HCT116 (cell line): ENCODE data around the gene ELOF1. TPM values are rescaled to one million over a fixed set of nuclear protein-coding genes. Genes with fewer than 3 reads are reported as not detected.

Experiments used
- ATAC-seq: fragments of 200-7000 bp; cut with Tn5 transposase; 2 replicates; pipeline ENCODE4 v1.9.1; 2020; ENCODE audit warnings: mild to moderate bottlenecking, moderate library complexity
- BruUV-seq: library from RNA; stranded (reverse); fragments of 400-500 nt; replicated peaks from 2 replicates; lab custom pipeline; 2021; lab: Mats Ljungman, UMichigan
- CTCF ChIA-PET: fragments of 300-600 bp; sonication (Branson Sonifier 250); formaldehyde crosslinking; loops from one replicate; lab custom pipeline; 2021; ENCODE audit warnings: antibody characterized with exemption; lab: Charles Lee
- POLR2A ChIA-PET: fragments of 300-600, 350-600 bp; sonication (Branson Sonifier 250); formaldehyde crosslinking; loops from one replicate; lab custom pipeline; 2021; ENCODE audit warnings: antibody characterized with exemption; lab: Charles Lee
- RAD21 ChIA-PET, 2 experiments: fragments of 300-600 bp; sonication (Branson Sonifier 250); formaldehyde crosslinking; loops; one replicate each; lab custom pipeline; 2023; ENCODE audit warnings: low total read pairs in 2 of 2; ENCODE audit not compliant: uncharacterized antibody in 2 of 2, unreplicated experiment in 2 of 2, low non-redundant PET in 1 of 2; lab: Charles Lee
- DNase-seq: peaks from one replicate; pipeline ENCODE4 v3.0.0-alpha.2; 2010; ENCODE audit warnings: low read depth, low spot score
- H2AFZ ChIP-seq: fragments of 200-600 bp; shearing (Covaris generic), sonication (generic); 2 replicates; pipeline ENCODE4 v1.6.1; 2017; ENCODE audit warnings: low read depth, mixed run types, mixed read lengths, antibody characterized with exemption, low read length; ENCODE audit not compliant: poor library complexity, severe bottlenecking
- H3K27ac ChIP-seq: 2 replicates; pipeline ENCODE4 v1.5.1; 2012; ENCODE audit warnings: low read depth, low read length
- H3K27me3 ChIP-seq: fragments of 200-600 bp; sonication (generic); 2 replicates; pipeline ENCODE4 v1.6.1; 2016; ENCODE audit warnings: mixed run types, low read length, mixed read lengths; ENCODE audit not compliant: insufficient read depth
- H3K36me3 ChIP-seq, 2 experiments: fragments of 200-500 bp in 1 of 2; fragments of 200-600 bp in 1 of 2; sonication (Bioruptor generic) in 1 of 2; sonication (generic) in 1 of 2; 2 replicates each; pipeline versions ENCODE4 v1.5.1 to v1.6.1; 2014 to 2016; ENCODE audit warnings: low read length in 2 of 2, inconsistent platforms in 1 of 2, mixed read lengths in 1 of 2, mixed run types in 1 of 2; ENCODE audit not compliant: insufficient read depth in 2 of 2, control insufficient read depth in 1 of 2
- H3K4me1 ChIP-seq, 2 experiments: fragments of 200-600 bp in 1 of 2; sonication (generic) in 1 of 2; 2 replicates each; pipeline versions ENCODE4 v1.5.1 to v1.6.1; 2012 to 2017; ENCODE audit warnings: low read length in 2 of 2, inconsistent platforms in 1 of 2, mild to moderate bottlenecking in 1 of 2, mixed read lengths in 1 of 2, mixed run types in 1 of 2, moderate library complexity in 1 of 2; ENCODE audit not compliant: insufficient read depth in 2 of 2, control insufficient read depth in 1 of 2
- H3K4me2 ChIP-seq: fragments of 200-600 bp; sonication (generic); 2 replicates; pipeline ENCODE4 v1.6.1; 2017; ENCODE audit warnings: mixed run types, low read length, mixed read lengths
- H3K4me3 ChIP-seq, 2 experiments: fragments of 200-600 bp in 1 of 2; sonication (generic) in 1 of 2; replicated peaks in 1 of 2; 2 replicates each; pipeline ENCODE4 v1.5.1; 2011 to 2016; ENCODE audit warnings: low read length in 2 of 2, control low read depth in 1 of 2, low read depth in 1 of 2, mild to moderate bottlenecking in 1 of 2, mixed read lengths in 1 of 2, mixed run types in 1 of 2
- H3K79me2 ChIP-seq: fragments of 200-600 bp; sonication (generic); 2 replicates; pipeline ENCODE4 v1.6.1; 2017; ENCODE audit warnings: mild to moderate bottlenecking, mixed run types, low read length, moderate library complexity, mixed read lengths; ENCODE audit not compliant: insufficient read depth
- H3K9ac ChIP-seq: fragments of 200-600 bp; sonication (generic); 2 replicates; pipeline ENCODE4 v1.6.1; 2016; ENCODE audit warnings: low read length, mixed read lengths
- H3K9me2 ChIP-seq: fragments of 200-600 bp; sonication (generic), shearing (Covaris generic); 2 replicates; pipeline ENCODE4 v1.6.1; 2017; ENCODE audit warnings: mixed run types, mild to moderate bottlenecking, moderate library complexity; ENCODE audit not compliant: insufficient read depth
- H3K9me3 ChIP-seq, 2 experiments: fragments of 200-500 bp in 1 of 2; fragments of 200-600 bp in 1 of 2; sonication (Bioruptor generic) in 1 of 2; sonication (generic) in 1 of 2; 2 replicates each; pipeline ENCODE4 v1.6.1; 2014 to 2017; ENCODE audit warnings: low read length in 2 of 2, mixed read lengths in 2 of 2, inconsistent platforms in 1 of 2, low read depth in 1 of 2, mild to moderate bottlenecking in 1 of 2, mixed run types in 1 of 2, moderate library complexity in 1 of 2; ENCODE audit not compliant: control insufficient read depth in 1 of 2, insufficient read depth in 1 of 2
- H4K20me1 ChIP-seq: fragments of 200-600 bp; sonication (generic), shearing (Covaris generic); 2 replicates; pipeline ENCODE4 v1.6.1; 2017; ENCODE audit warnings: mixed run types, mild to moderate bottlenecking, moderate library complexity; ENCODE audit not compliant: insufficient read depth
- CBX3 ChIP-seq: IDR thresholded peaks from 2 replicates; pipeline ENCODE4 v1.6.1; 2012; ENCODE audit warnings: low read depth
- EGR1 ChIP-seq: IDR thresholded peaks from 2 replicates; pipeline ENCODE4 v1.6.1; 2012; ENCODE audit warnings: low read depth
- ELF1 ChIP-seq: IDR thresholded peaks from 2 replicates; pipeline ENCODE4 v1.6.1; 2012; ENCODE audit warnings: low read depth, borderline replicate concordance
- RAD21 ChIP-seq: IDR thresholded peaks from 2 replicates; pipeline ENCODE4 v1.6.1; 2012; ENCODE audit warnings: low read depth, mild to moderate bottlenecking
- SIN3A ChIP-seq: IDR thresholded peaks from 2 replicates; pipeline ENCODE4 v1.6.1; 2012; ENCODE audit warnings: low read depth
- TCF7L2 ChIP-seq: IDR thresholded peaks from 2 replicates; pipeline ENCODE4 v1.7.0; 2011; ENCODE audit warnings: borderline replicate concordance, inconsistent platforms; ENCODE audit not compliant: insufficient read depth, insufficient read length; ENCODE audit errors: extremely low read depth
- YY1 ChIP-seq: IDR thresholded peaks from 2 replicates; pipeline ENCODE4 v1.6.1; 2011; ENCODE audit warnings: low read length, low read depth, moderate library complexity, mild to moderate bottlenecking; ENCODE audit not compliant: insufficient replicate concordance; ENCODE audit errors: extremely low read depth
- intact Hi-C: fragments of 100-400 bp; cut with micrococcal nuclease; formaldehyde crosslinking; loops from 2 replicates; pipeline ENCODE4 v1.10.0; 2022
- total RNA-seq: library from RNA; stranded (reverse); gene quantifications from one replicate; pipeline ENCODE4 v1.2.1, GENCODE V29; 2021; ENCODE audit not compliant: unreplicated experiment
- TF ChIP-seq, protein P1 (sequence below): IDR thresholded peaks from 2 replicates; pipeline ENCODE4 v1.6.1; 2012
- TF ChIP-seq, protein P2 (sequence below): IDR thresholded peaks from 2 replicates; pipeline ENCODE4 v1.6.1; 2012
- TF ChIP-seq, protein P3 (sequence below), 3 experiments: fragments of 200-600 bp in 1 of 3; sonication (generic) in 1 of 3; IDR thresholded peaks in 2 of 3; conservative IDR thresholded peaks in 1 of 3; 2 replicates each; pipeline ENCODE4 v1.5.1; 2012 to 2017; ENCODE audit warnings: low read depth in 2 of 3, low read length in 2 of 3, antibody characterized with exemption in 1 of 3, borderline replicate concordance in 1 of 3, control low read depth in 1 of 3, mild to moderate bottlenecking in 1 of 3, mixed read lengths in 1 of 3, mixed run types in 1 of 3, moderate library complexity in 1 of 3; ENCODE audit not compliant: insufficient read depth in 1 of 3
- TF ChIP-seq, protein P4 (sequence below): IDR thresholded peaks from 2 replicates; pipeline ENCODE4 v1.6.1; 2012; ENCODE audit warnings: low read depth

The ELOF1 gene
- total RNA-seq, 1 experiment from 2014 or later = 74.5 TPM

DNA sequence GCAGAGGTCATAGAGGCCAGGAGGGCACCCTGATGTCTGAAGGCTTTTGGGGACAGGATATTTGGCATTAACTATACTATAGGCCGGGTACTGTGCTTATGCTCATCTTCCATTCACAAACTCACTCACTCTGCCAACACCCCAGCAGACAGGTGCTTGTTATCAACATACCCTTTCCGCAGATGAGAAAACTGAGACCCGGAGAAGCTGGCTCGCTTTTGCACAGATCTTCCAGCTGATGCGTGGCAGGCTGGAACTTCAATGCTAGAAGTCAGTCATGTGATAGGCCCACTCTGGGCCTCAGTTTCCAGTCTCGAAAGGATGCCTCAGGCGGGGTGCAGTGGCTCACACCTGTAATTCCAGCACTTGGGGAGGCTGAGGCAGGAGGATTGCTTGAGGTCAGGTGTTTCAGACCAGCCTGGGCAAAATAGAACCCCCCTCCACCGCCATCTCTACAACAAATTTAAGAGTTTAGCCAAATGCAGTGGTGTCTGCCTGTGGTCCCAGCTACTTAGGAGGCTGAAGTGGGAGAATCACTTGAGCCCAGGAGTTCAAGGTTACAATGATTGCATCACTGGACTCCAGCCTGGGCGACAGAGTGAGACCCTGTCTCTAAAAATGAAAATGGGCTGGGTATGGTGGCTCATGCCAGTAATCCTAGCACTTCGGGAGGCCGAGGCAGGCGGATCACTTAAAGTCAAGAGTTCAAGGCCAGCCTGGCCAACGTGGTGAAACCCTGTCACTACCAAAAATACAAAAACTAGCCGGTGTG is 10.9 kb downstream of the ELOF1 start:
- no peak overlapping the region for H3K4me2 ChIP-seq
- no peaks in the 10 kb centered on the region for H3K27me3 ChIP-seq
- TF ChIP-seq, protein P1, sequence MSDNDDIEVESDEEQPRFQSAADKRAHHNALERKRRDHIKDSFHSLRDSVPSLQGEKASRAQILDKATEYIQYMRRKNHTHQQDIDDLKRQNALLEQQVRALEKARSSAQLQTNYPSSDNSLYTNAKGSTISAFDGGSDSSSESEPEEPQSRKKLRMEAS = no peak
- TF ChIP-seq, protein P2, sequence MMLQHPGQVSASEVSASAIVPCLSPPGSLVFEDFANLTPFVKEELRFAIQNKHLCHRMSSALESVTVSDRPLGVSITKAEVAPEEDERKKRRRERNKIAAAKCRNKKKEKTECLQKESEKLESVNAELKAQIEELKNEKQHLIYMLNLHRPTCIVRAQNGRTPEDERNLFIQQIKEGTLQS = no peak
- TF ChIP-seq SIN3A (no peak), TCF7L2 (no peak), ELF1 (no peak), EGR1 (no peak), CBX3 (no peak), YY1 (no peak), RAD21 (no peak)
- TF ChIP-seq, protein P3, sequence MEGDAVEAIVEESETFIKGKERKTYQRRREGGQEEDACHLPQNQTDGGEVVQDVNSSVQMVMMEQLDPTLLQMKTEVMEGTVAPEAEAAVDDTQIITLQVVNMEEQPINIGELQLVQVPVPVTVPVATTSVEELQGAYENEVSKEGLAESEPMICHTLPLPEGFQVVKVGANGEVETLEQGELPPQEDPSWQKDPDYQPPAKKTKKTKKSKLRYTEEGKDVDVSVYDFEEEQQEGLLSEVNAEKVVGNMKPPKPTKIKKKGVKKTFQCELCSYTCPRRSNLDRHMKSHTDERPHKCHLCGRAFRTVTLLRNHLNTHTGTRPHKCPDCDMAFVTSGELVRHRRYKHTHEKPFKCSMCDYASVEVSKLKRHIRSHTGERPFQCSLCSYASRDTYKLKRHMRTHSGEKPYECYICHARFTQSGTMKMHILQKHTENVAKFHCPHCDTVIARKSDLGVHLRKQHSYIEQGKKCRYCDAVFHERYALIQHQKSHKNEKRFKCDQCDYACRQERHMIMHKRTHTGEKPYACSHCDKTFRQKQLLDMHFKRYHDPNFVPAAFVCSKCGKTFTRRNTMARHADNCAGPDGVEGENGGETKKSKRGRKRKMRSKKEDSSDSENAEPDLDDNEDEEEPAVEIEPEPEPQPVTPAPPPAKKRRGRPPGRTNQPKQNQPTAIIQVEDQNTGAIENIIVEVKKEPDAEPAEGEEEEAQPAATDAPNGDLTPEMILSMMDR (IDR thresholded peaks at IDR 0.05 in 2 of 3, conservative IDR thresholded peaks at IDR 0.05 in 1 of 3; ENCODE audit: borderline replicate concordance in 1 of 3, insufficient read depth in 1 of 3, low read depth in 2 of 3, low read length in 2 of 3) = no peak
- TF ChIP-seq, protein P4, sequence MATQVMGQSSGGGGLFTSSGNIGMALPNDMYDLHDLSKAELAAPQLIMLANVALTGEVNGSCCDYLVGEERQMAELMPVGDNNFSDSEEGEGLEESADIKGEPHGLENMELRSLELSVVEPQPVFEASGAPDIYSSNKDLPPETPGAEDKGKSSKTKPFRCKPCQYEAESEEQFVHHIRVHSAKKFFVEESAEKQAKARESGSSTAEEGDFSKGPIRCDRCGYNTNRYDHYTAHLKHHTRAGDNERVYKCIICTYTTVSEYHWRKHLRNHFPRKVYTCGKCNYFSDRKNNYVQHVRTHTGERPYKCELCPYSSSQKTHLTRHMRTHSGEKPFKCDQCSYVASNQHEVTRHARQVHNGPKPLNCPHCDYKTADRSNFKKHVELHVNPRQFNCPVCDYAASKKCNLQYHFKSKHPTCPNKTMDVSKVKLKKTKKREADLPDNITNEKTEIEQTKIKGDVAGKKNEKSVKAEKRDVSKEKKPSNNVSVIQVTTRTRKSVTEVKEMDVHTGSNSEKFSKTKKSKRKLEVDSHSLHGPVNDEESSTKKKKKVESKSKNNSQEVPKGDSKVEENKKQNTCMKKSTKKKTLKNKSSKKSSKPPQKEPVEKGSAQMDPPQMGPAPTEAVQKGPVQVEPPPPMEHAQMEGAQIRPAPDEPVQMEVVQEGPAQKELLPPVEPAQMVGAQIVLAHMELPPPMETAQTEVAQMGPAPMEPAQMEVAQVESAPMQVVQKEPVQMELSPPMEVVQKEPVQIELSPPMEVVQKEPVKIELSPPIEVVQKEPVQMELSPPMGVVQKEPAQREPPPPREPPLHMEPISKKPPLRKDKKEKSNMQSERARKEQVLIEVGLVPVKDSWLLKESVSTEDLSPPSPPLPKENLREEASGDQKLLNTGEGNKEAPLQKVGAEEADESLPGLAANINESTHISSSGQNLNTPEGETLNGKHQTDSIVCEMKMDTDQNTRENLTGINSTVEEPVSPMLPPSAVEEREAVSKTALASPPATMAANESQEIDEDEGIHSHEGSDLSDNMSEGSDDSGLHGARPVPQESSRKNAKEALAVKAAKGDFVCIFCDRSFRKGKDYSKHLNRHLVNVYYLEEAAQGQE = no peak
- intact Hi-C loops = no loop called here
- CTCF ChIA-PET = interaction anchor here (1.2 kb wide), 1 partner anchor 11 kb away, joined by 3 read pairs; the partner anchor contains the start of gene ELOF1
- no peaks in the 10 kb centered on the region for H3K79me2 ChIP-seq
- DNase-seq (no peak), ATAC-seq (no peak)
- RAD21 ChIA-PET = no interaction called here
- H3K36me3 ChIP-seq = peaks cover 0 to 2% of the 10 kb centered on the region in 2 experiments; a peak in 1 of 4 replicates
- H3K9ac ChIP-seq = no peak overlapping the region
- H3K9me2 ChIP-seq = no peaks in the 10 kb centered on the region
- H2AFZ ChIP-seq = no peak overlapping the region
- H3K9me3 ChIP-seq = no peaks in the 10 kb centered on the region
- POLR2A ChIA-PET = interaction anchor here (0.6 kb wide), 1 partner anchor 331 kb away, joined by 3 read pairs; no protein-coding TSS in a partner anchor
- H3K4me3 ChIP-seq = no peak overlapping the region
- no TSS peak for BruUV-seq
- H3K27ac ChIP-seq = no peak overlapping the region
- H4K20me1 ChIP-seq = no peaks in the 10 kb centered on the region
- peaks cover 0 to 12% of the 10 kb centered on the region in 2 experiments; a peak in 3 of 4 replicates for H3K4me1 ChIP-seq
